ENCODE data around the gene TFR2. TPM values are rescaled to one million over a fixed set of nuclear protein-coding genes. Genes with fewer than 3 reads are reported as not detected.

Gene TFR2
- total and polyA plus RNA-seq, 9 of the 15 experiments (the other 6 are each of a cell fraction or from before 2014, with no cell fraction given), result 3.8 to 123 (median 51.1) TPM

- TF ChIP-seq HIVEP1 (CRISPR knock-in tag; IDR thresholded peaks at IDR 0.05) (peak; percentile 62; the same call in 1 of the 2 replicates), MYBL2 (IDR thresholded peaks at IDR 0.05; ENCODE audit: low read depth) (no peak), MYBL2 (CRISPR knock-in tag; IDR thresholded peaks at IDR 0.05; ENCODE audit: borderline replicate concordance) (no peak), PHF8 (IDR thresholded peaks at IDR 0.05; ENCODE audit: borderline replicate concordance, low read length) (peak; percentile 13; the same call in 1 of the 2 replicates), NFYB (IDR thresholded peaks at IDR 0.05; ENCODE audit: extremely low read depth, insufficient read length) (no peak), FOXJ2 (tag; IDR thresholded peaks at IDR 0.05) (peak; percentile 59; the same call in 1 of the 2 replicates), NKRF (IDR thresholded peaks at IDR 0.05; ENCODE audit: borderline replicate concordance) (no peak), TBL1XR1 (IDR thresholded peaks at IDR 0.05; ENCODE audit: low read length in 2 of 2) (no peak; a peak in 1 of 4 replicates), MLLT1 (IDR thresholded peaks at IDR 0.05) (no peak), CBFA2T3 (IDR thresholded peaks at IDR 0.05) (peak; percentile 59), GATA2 (CRISPR knock-in tag; IDR thresholded peaks at IDR 0.05) (no peak), GABPA (tag; conservative IDR thresholded peaks at IDR 0.05; ENCODE audit: low read depth) (peak; percentile 57; the same call in 1 of the 2 replicates), SOX6 (IDR thresholded peaks at IDR 0.05) (peak; percentile 68), MBD1 (CRISPR knock-in tag; IDR thresholded peaks at IDR 0.05) (no peak), POLR2B (IDR thresholded peaks at IDR 0.05; ENCODE audit: low read depth, partially characterized antibody) (peak; percentile 41), KLF10 (CRISPR knock-in tag; IDR thresholded peaks at IDR 0.05) (no peak), POLR2A (conservative IDR thresholded peaks at IDR 0.05) (peak; percentile 57; the same call in 1 of the 2 replicates), ZNF212 (CRISPR knock-in tag; IDR thresholded peaks at IDR 0.05) (no peak), MAFG (tag; conservative IDR thresholded peaks at IDR 0.05) (no peak), SRF (CRISPR knock-in tag; IDR thresholded peaks at IDR 0.05) (peak in 1 of 2 experiments; percentile 70; a peak in 1 of 4 replicates), RHOXF2B (CRISPR knock-in tag; conservative IDR thresholded peaks at IDR 0.05) (peak; percentile 72; the same call in 1 of the 2 replicates), ZNF24 (IDR thresholded peaks at IDR 0.05) (peak; percentile 55; the same call in 1 of the 2 replicates), ZNF146 (CRISPR knock-in tag; IDR thresholded peaks at IDR 0.05; ENCODE audit: unreplicated experiment) (no peak), MTF1 (CRISPR knock-in tag; IDR thresholded peaks at IDR 0.05; ENCODE audit: borderline replicate concordance) (no peak), CREM (IDR thresholded peaks at IDR 0.05; ENCODE audit: low read depth) (peak; percentile 92), MEF2A (IDR thresholded peaks at IDR 0.05; ENCODE audit: control insufficient read depth, low read depth, low read length) (no peak)
Observed at GRCh38 chr7:100673302-100673941, 32.1 kb upstream of the TFR2 start, which contains the start of gene GNB2 (continued).

Measured in K562 (cell line).